Mucosa of gallbladder (tissue), 1 donor: ENCODE measurements around the gene PKNOX1. TPM values are rescaled to one million over a fixed set of nuclear protein-coding genes. Genes with fewer than 3 reads are reported as not detected.
"Not testable (repeated sequence)": the region's sequence is repeated elsewhere in the genome, so short reads cannot be mapped to it uniquely, and the experiment has no call there.

Experiments
- DNase-seq: peaks from one replicate; pipeline ENCODE4 v3.0.0-alpha.2; 2020; ENCODE audit warnings: low spot score
- total RNA-seq: library from RNA; stranded (reverse); gene quantifications from one replicate; pipeline ENCODE4 v1.2.1, GENCODE V29; 2021
- donor health status: DM: no; HTN: no; CAD: no.

PKNOX1 gene
- total RNA-seq, 1 donor from 2014 or later: 21.7 TPM

GRCh38 chr21:42951193-42951592 is 23.2 kb upstream of the PKNOX1 start:
- not testable (repeated sequence) for DNase-seq

GRCh38 chr21:42956824-42957630 is 17.3 kb upstream of the PKNOX1 start:
- no peak for DNase-seq

GRCh38 chr21:42958122-42958521 is 16.2 kb upstream of the PKNOX1 start:
- DNase-seq: not testable (repeated sequence)

- DNase-seq: no peak
These were observed 14.6 kb upstream of the PKNOX1 start for GRCh38 chr21:42959728-42960127.

GRCh38 chr21:42962380-42963007 is 11.9 kb upstream of the PKNOX1 start:
- no peak for DNase-seq

GRCh38 chr21:42964086-42964485 is 10.3 kb upstream of the PKNOX1 start:
- DNase-seq: no peak

- DNase-seq: no peak
These were observed 9.7 kb upstream of the PKNOX1 start for GRCh38 chr21:42964546-42965210.

GRCh38 chr21:42965211-42965560 is 9.2 kb upstream of the PKNOX1 start:
- no peak for DNase-seq

- not testable (repeated sequence) for DNase-seq
These were observed 6.7 kb upstream of the PKNOX1 start for GRCh38 chr21:42967616-42968015.

GRCh38 chr21:42969193-42969600 is 5.2 kb upstream of the PKNOX1 start:
- DNase-seq: no peak

GRCh38 chr21:42970946-42971653 is 3.3 kb upstream of the PKNOX1 start:
- DNase-seq: no peak

GRCh38 chr21:42971897-42972275 is 2.5 kb upstream of the PKNOX1 start:
- no peak for DNase-seq

GRCh38 chr21:42973309-42973990 is 912 bp upstream of the PKNOX1 start:
- peak; percentile 20 for DNase-seq

GRCh38 chr21:42974832-42975820 is 764 bp downstream of the PKNOX1 start:
- peak; percentile 63 for DNase-seq

- no peak for DNase-seq
These were observed 1.7 kb downstream of the PKNOX1 start for GRCh38 chr21:42975886-42976608.

- DNase-seq: no peak
These were observed 6.2 kb downstream of the PKNOX1 start for GRCh38 chr21:42980312-42981213.

GRCh38 chr21:42981214-42981523 is 6.8 kb downstream of the PKNOX1 start:
- DNase-seq: no peak

- DNase-seq: no peak
These were observed 7.5 kb downstream of the PKNOX1 start for GRCh38 chr21:42981862-42982261.

GRCh38 chr21:42983103-42983502 is 8.7 kb downstream of the PKNOX1 start:
- no peak for DNase-seq
